Smooth muscle cell of the pulmonary artery (primary cell): ENCODE data around the gene ATP13A2. TPM values are rescaled to one million over a fixed set of nuclear protein-coding genes. Genes with fewer than 3 reads are reported as not detected.

Source experiments
- total RNA-seq: library from RNA; depleted of rRNA; stranded (reverse); fragments of >200 nt; gene quantifications from 2 replicates; pipeline ENCODE4 v1.2.3, GENCODE V29; 2014

The ATP13A2 gene, protein sequence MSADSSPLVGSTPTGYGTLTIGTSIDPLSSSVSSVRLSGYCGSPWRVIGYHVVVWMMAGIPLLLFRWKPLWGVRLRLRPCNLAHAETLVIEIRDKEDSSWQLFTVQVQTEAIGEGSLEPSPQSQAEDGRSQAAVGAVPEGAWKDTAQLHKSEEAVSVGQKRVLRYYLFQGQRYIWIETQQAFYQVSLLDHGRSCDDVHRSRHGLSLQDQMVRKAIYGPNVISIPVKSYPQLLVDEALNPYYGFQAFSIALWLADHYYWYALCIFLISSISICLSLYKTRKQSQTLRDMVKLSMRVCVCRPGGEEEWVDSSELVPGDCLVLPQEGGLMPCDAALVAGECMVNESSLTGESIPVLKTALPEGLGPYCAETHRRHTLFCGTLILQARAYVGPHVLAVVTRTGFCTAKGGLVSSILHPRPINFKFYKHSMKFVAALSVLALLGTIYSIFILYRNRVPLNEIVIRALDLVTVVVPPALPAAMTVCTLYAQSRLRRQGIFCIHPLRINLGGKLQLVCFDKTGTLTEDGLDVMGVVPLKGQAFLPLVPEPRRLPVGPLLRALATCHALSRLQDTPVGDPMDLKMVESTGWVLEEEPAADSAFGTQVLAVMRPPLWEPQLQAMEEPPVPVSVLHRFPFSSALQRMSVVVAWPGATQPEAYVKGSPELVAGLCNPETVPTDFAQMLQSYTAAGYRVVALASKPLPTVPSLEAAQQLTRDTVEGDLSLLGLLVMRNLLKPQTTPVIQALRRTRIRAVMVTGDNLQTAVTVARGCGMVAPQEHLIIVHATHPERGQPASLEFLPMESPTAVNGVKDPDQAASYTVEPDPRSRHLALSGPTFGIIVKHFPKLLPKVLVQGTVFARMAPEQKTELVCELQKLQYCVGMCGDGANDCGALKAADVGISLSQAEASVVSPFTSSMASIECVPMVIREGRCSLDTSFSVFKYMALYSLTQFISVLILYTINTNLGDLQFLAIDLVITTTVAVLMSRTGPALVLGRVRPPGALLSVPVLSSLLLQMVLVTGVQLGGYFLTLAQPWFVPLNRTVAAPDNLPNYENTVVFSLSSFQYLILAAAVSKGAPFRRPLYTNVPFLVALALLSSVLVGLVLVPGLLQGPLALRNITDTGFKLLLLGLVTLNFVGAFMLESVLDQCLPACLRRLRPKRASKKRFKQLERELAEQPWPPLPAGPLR
- total RNA-seq = 38.5 and 66.8 TPM in 2 replicates

DNA sequence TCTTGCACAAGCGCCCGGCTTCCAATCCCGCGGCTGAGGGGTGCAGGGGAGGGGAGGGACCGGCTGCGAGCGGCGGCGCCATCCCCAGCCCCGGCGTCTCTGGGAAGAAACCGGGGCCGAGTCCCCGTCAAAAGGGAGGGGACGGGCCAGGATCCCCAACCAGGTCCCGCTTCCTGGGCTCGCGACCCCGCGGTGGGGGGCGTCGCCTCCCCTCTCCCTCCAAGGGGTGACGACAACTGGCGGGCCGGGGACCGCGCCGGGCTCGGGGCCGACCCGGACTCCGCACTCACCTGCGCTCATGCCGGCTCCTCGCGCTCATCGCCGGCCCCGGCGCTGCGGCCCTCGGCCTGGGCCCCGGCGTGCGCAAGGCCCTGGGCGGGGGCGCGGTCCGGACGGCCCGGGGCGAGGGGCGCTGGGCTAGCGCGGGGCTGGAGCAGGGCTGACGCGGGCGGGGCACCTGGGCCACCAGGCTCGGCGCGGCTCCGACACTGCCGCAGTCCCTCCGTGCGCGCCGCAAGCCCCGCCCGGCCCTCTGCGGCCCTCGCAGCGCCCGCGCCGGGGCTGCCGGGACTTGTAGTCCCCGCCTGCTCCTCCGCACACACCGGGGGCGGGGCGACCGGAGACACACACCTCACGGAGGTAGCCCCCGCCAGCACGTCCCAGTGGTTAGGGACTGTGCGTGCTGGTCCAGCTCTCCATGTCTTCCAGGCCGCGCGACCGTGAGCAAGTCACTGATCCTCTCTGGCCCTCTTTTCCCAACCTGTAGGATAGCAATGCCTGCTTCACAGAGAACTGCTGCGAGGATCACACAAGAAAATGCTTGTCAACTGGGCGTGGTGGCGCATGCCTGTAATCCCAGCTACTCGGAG is at the start of gene ATP13A2:
TSS of gene ATP13A2 (minus strand) at position 490 of the 869 bp plus-strand sequence. CDS start at position 300, 190 bp downstream.

DNA sequence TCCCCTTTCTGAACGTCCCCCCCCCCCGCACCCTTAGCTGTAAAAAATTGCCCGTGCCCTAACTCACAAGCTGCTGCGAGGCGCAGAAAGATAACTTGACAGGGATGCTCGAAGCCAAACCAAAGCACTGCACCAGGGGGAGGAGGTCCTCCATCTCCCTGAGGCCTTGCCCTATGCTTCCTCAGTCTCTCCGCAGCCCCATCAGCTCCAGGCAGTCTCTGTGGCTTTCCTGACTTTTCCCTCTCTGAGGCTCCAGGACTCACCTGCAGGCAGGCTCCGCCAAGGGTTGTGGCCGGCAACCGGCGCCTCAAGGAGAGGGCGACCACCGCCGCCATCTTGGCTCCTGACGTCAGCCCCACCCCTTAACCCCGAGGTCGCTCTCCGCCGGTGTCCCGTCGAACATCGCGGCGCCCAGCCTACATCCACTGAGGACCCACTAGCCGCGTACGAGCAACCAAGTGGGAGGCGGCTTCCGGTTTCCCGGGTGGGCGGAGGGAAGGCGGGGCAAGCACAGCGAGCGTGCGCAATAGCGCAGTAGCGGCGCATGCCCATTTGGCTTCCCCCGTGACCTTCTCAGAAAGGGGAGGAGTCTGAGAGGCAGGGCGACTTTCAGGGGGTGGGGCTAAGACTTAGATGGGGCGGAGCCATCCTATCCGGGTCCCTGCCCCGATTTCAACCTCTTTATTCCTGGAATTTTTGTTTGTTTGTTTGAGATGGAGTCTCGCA is 42.1 kb upstream of the ATP13A2 start, which contains the start of gene SDHB:
TSS of gene SDHB (minus strand) at position 348 of the 726 bp plus-strand sequence. CDS start at position 335, 13 bp downstream.

DNA sequence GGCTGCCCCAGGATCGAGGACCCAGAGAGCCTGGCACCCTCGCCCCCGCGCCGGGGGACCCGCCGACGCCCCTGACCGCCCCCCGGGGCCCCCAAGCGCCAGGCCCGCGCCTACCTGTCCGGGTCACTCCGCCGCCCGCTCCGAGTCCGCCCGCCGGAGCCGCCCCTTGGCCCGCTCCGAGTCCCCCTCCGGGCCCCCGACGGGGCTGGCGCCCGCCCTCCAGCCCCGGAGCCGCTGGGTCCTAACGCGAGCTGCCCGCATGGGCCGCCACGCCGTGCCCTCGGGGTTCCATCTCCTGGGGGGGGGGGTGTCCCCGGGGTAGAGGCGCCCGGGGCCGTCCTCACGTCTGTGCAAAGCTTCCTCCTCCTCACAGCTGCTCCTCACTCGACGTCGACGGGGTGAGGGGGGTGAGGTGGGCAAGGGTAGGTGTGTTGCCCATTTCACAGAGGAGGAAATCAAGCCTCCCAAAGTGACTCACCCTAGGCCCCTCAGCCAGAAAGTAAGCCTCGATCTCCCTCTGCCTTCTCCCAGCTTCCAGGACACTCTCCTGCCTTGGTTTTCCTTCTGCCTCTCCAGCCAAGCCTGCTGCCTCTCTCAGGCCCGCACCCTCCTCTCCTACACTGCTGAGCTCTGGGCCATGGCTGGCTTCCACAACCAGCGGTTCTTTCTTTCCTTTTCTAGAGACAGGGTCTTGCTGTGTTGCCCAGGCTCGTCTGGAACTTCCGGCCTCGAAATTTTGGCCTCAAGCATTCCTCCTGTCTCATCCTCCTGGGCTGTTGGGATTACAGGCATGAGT is 31.1 kb downstream of the ATP13A2 start, which contains the start of gene MFAP2:
TSS of gene MFAP2 (minus strand) at position 148 of the 796 bp plus-strand sequence. CDS start 2,347 bp downstream, outside the sequence.

Other genes with a start within 250 kb of the ATP13A2 start
- gene RNU1-2, start 115.9 kb downstream of the ATP13A2 start, total RNA-seq = under 0.01 TPM in 2 replicates
- 14.0 and 15.7 TPM in 2 replicates for gene CROCC, start 90.0 kb downstream of the ATP13A2 start, total RNA-seq
- gene MFAP2, start 31.3 kb downstream of the ATP13A2 start, total RNA-seq = 13.0 and 39.9 TPM in 2 replicates
- 91.4 and 101 TPM in 2 replicates for gene SDHB, start 42.1 kb upstream of the ATP13A2 start, total RNA-seq
- gene PADI2, start 107.5 kb upstream of the ATP13A2 start, total RNA-seq = 0.39 and 0.53 TPM in 2 replicates
- 0.07 TPM in 2 replicates for gene PADI1, start 193.2 kb upstream of the ATP13A2 start, total RNA-seq
- gene PADI3, start 237.2 kb upstream of the ATP13A2 start, total RNA-seq = not detected in 2 replicates